ENCODE measurements around the gene APOB. TPM values are rescaled to one million over a fixed set of nuclear protein-coding genes. Genes with fewer than 3 reads are reported as not detected.
A peak's percentile ranks its signal among the peaks of the same experiment; 100 is the strongest.

The APOB gene
- total and polyA plus RNA-seq, 2 of the 13 experiments (the other 11 are each of a cell fraction or from before 2014, with no cell fraction given): 1,569 to 2,515 TPM

- TF ChIP-seq MLXIP (CRISPR knock-in tag; IDR thresholded peaks at IDR 0.05; ENCODE audit: borderline replicate concordance): no peak
- peak; percentile 69; the same call in 1 of the 2 replicates for TF ChIP-seq AFF4 (CRISPR knock-in tag; IDR thresholded peaks at IDR 0.05)
- TF ChIP-seq CENPX (CRISPR knock-in tag; IDR thresholded peaks at IDR 0.05): no peak
- 0 out of 2 replicates have a peak, but pooled peaks have one; percentile 10 for TF ChIP-seq FOXO4 (CRISPR knock-in tag; conservative IDR thresholded peaks at IDR 0.05)
- peak; percentile 97 for TF ChIP-seq PAF1 (CRISPR knock-in tag; IDR thresholded peaks at IDR 0.05)
- TF ChIP-seq NFKB2 (CRISPR knock-in tag; IDR thresholded peaks at IDR 0.05; ENCODE audit: borderline replicate concordance): no peak
- no peak for TF ChIP-seq SP4 (CRISPR knock-in tag; IDR thresholded peaks at IDR 0.05)
- TF ChIP-seq POLR2A (IDR thresholded peaks at IDR 0.05; ENCODE audit: insufficient read depth in 1 of 2, low read depth in 2 of 2, low read length in 2 of 2): peak in 1 of 2 experiments; percentile 15; a peak in 1 of 4 replicates
- peak; percentile 59; the same call in 1 of the 2 replicates for TF ChIP-seq ZNF354B (CRISPR knock-in tag; IDR thresholded peaks at IDR 0.05)
- 0 out of 2 replicates have a peak, but pooled peaks have one; percentile 5 for TF ChIP-seq THRA (CRISPR knock-in tag; IDR thresholded peaks at IDR 0.05; ENCODE audit: borderline replicate concordance)
- TF ChIP-seq ZC3H4 (CRISPR knock-in tag; IDR thresholded peaks at IDR 0.05; ENCODE audit: borderline replicate concordance): peak; percentile 97; the same call in 1 of the 2 replicates
- peak; percentile 69; the same call in 1 of the 2 replicates for TF ChIP-seq SNAI1 (CRISPR knock-in tag; IDR thresholded peaks at IDR 0.05; ENCODE audit: borderline replicate concordance)
- peak; percentile 67; the same call in 1 of the 2 replicates for TF ChIP-seq ZNF30 (CRISPR knock-in tag; IDR thresholded peaks at IDR 0.05)
- TF ChIP-seq POLR2G (IDR thresholded peaks at IDR 0.05; ENCODE audit: low read depth, low read length): peak; percentile 52
- no peak for TF ChIP-seq SOX13 (IDR thresholded peaks at IDR 0.05)
- TF ChIP-seq SOX13 (CRISPR knock-in tag; conservative IDR thresholded peaks at IDR 0.05 in 1 of 2, IDR thresholded peaks at IDR 0.05 in 1 of 2): 0 out of 4 replicates have a peak, but pooled peaks of 1 of the 2 experiments have one; percentile 14
- peak; percentile 33 for TF ChIP-seq PHF5A (CRISPR knock-in tag; IDR thresholded peaks at IDR 0.05; ENCODE audit: low read depth, unreplicated experiment)
- TF ChIP-seq ZBTB25 (CRISPR knock-in tag; IDR thresholded peaks at IDR 0.05): no peak
- no peak for TF ChIP-seq GATAD1 (CRISPR knock-in tag; IDR thresholded peaks at IDR 0.05)
- no peak for TF ChIP-seq RXRA (CRISPR knock-in tag; IDR thresholded peaks at IDR 0.05)
These were observed 4.8 kb downstream of the APOB start (continued) for GRCh38 chr2:21039080-21039556.

Measured in HepG2 (cell line).